Stimulated activated CD4-positive, alpha-beta T cell treated with anti-CD3 and anti-CD28 coated beads, Interleukin-15, amount 100 ng/mL, for 1 hour (primary cell): ENCODE measurements around the gene IL2RA.

Experiments used
- DNase-seq, 2 donors: peaks; one replicate each; pipeline ENCODE4 v3.0.0-alpha.2; 2020; ENCODE audit warnings: low read depth in 1 of 2, low spot score in 1 of 2

Gene IL2RA

GRCh38 chr10:6059506-6059905, 2.7 kb downstream of the IL2RA start:
- no peak for DNase-seq

- no peak for DNase-seq
Observed at GRCh38 chr10:6058682-6059475, 3.3 kb downstream of the IL2RA start.

DNA sequence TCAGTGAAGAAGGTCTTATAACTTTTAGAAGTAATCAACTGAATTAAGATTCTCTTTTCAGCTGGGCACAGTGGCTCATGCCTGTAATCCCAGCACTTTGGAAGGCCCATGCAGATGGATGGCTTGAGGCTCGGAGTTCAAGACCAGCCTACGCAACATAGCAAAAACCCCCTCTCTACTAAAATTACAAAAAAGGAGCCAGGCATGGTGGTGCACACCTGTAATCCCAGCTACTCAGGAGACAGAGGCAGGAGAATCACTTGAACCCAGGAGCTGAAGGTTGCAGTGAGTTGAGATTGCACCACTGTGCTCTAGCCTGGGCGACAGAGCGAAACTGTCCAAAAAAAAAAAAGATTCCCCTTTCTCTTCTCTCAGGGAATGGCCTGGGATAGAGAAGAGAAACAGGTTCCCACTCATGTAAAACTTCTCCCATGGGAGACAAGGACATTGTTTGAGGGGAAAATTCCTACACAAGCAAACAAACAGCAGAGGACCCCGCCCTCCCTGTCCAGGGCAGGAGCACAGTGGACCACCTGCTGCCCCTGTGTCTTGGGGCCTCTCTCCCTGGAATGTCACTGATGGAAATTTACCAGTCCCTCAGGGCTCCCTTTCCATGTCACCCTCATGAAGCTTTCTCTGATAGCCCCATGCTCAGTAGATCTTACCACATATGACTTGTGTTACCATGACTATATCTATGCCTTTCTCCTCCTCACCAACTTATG, 5.6 kb downstream of the IL2RA start:
- no peak for DNase-seq

DNA sequence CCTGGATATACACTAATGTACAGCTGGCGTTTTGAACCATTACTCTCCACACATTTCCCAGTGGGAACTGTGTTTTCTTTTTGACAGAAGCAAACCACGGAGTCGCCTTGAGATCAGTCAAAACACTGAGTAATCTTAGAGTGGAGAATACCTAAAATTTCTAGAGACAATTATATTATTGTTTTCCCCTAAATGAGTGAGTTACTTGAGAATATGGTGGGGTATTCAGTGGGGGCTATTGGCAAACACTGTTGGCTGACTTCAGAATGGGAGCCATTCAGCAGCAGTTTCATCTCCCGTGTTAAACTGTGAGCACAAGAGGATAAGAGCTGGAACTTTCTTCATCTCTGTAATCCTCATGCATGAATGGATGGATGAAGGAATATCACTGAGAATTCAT, 6.2 kb downstream of the IL2RA start:
- no peak for DNase-seq

GRCh38 chr10:6054884-6055283, 7.3 kb downstream of the IL2RA start:
- DNase-seq = no peak

GRCh38 chr10:6053816-6054631, 8.1 kb downstream of the IL2RA start:
- no peak for DNase-seq

GRCh38 chr10:6053303-6053702, 8.9 kb downstream of the IL2RA start:
- no peak for DNase-seq

GRCh38 chr10:6052247-6053221, 9.6 kb downstream of the IL2RA start:
- peak; percentile 58 to 64 for DNase-seq

- peak; percentile 76 to 84 for DNase-seq
Observed at GRCh38 chr10:6050801-6051445, 11.2 kb downstream of the IL2RA start.

GRCh38 chr10:6049031-6049400, 13.2 kb downstream of the IL2RA start:
- DNase-seq = no peak

- no peak for DNase-seq
Observed at GRCh38 chr10:6048281-6049030, 13.7 kb downstream of the IL2RA start.

DNA sequence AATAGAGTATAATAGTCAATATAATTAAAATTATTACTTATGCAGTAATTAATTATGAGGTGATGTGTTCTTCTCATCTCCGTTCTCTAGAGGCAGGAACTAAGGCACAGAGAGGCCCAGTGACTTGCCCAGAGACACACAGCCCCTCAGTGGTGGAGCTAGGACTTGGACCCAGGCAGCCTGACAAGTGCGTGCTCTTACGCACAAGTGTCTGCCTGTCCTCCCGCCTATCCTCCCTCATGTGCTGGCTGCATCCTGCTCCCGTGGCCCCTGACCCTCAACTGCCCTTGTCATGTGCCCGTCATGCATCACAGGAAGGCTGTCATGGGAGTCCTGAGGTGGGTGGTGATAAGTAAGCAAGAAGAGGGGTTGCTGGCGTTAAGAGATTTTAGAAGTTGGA, 14.3 kb downstream of the IL2RA start:
- DNase-seq = no peak

GRCh38 chr10:6046773-6047611, 15.2 kb downstream of the IL2RA start:
- no peak for DNase-seq

GRCh38 chr10:6045878-6046772, 16.0 kb downstream of the IL2RA start:
- DNase-seq = no peak

DNA sequence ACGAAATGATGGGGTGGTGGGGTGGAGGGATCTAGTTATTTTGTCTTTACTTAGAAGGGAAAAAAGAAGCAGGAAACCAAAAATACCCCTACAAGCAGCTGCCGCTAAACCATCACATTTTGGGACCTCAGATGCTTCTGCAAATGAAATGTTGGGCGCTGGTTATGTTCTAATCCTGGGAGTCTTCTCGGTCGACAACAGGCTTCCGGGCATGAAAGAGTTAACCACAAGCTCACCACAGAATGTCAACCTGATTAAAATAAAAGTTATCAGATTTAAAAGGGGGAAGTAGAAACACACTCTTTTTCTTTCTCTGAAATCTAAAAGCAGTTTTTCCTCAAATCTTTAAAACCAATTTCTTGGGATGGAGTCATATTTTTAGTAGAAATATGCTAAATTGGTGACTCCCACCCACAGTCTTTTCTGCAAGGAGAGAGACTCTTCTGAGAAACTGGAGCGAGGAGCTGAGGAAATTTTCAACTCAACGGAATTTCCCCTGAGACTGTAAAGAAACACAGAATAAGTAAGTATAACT, 16.8 kb downstream of the IL2RA start:
- DNase-seq = no peak

DNA sequence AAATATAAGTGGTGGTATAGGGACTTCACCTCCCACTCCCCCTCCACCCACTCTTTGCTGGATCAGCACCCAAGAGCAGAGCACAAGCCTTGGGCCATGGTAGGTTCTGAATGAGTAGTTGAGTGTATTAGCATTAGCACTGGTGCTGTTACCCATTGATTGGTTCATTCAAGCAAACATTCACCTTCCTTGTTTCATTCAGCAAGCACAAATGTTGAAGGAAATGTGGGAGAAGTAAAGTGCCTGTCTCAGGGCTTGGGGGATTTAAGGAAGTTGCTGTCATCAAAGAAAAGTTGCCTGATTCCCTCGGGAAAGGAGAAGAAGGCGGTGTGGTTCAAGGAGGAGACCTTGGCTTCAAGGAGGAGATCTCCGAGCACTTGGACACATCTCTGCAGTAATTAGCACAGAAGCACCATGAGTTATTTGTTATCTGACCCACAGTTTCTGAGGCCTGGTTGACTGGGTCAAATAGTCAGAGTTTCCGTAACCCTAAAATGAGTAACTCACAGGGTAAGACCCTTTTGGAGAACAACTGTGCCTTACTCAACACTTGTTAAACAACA, 17.3 kb downstream of the IL2RA start:
- no peak for DNase-seq

- no peak for DNase-seq
Observed at GRCh38 chr10:6044060-6044459, 18.1 kb downstream of the IL2RA start.
